OCI-LY7 (cell line): ENCODE measurements around the gene WDR37. TPM values are rescaled to one million over a fixed set of nuclear protein-coding genes. Genes with fewer than 3 reads are reported as not detected.

Source experiments
- BruUV-seq: library from RNA; stranded (reverse); fragments of 400-500 nt; replicated peaks from 2 replicates; lab custom pipeline; 2021; lab: Mats Ljungman, UMichigan
- CTCF ChIA-PET: fragments of 300-600 bp; sonication (Branson Sonifier 250); formaldehyde crosslinking; loops from one replicate; lab custom pipeline; 2022; ENCODE audit warnings: antibody characterized with exemption; ENCODE audit not compliant: unreplicated experiment; lab: Charles Lee
- POLR2A ChIA-PET: fragments of 300-600 bp; sonication (Branson Sonifier 250); formaldehyde crosslinking; loops from one replicate; lab custom pipeline; 2022; ENCODE audit warnings: antibody characterized with exemption; lab: Charles Lee
- DNase-seq: peaks from one replicate; pipeline ENCODE4 v3.0.0-alpha.2; 2015; ENCODE audit warnings: low spot score
- H2AFZ ChIP-seq: fragments of 200-600 bp; sonication (generic), shearing (Covaris generic); 2 replicates; pipeline ENCODE4 v1.6.1; 2014; ENCODE audit warnings: mild to moderate bottlenecking, antibody characterized with exemption, low read length, moderate library complexity
- H3K27ac ChIP-seq: fragments of 200-600 bp; sonication (generic); 2 replicates; pipeline ENCODE4 v1.5.1; 2014; ENCODE audit warnings: mixed run types, low read depth, mild to moderate bottlenecking, moderate library complexity, low read length, inconsistent platforms; ENCODE audit not compliant: poor library complexity, severe bottlenecking
- H3K36me3 ChIP-seq: fragments of 200-600 bp; sonication (generic); 2 replicates; pipeline ENCODE4 v1.6.1; 2014; ENCODE audit warnings: mild to moderate bottlenecking, antibody characterized with exemption, low read length, moderate library complexity, mixed read lengths; ENCODE audit not compliant: insufficient read depth
- H3K4me1 ChIP-seq: fragments of 200-600 bp; sonication (generic); 2 replicates; pipeline ENCODE4 v1.5.1; 2014; ENCODE audit warnings: mild to moderate bottlenecking, low read length; ENCODE audit not compliant: insufficient read depth, poor library complexity, severe bottlenecking
- H3K4me2 ChIP-seq: fragments of 200-600 bp; sonication (generic); 2 replicates; pipeline ENCODE4 v1.6.1; 2014; ENCODE audit warnings: mild to moderate bottlenecking, low read length
- H3K4me3 ChIP-seq: fragments of 200-600 bp; sonication (generic); 2 replicates; pipeline ENCODE4 v1.5.1; 2014; ENCODE audit warnings: mild to moderate bottlenecking, low read depth, low read length; ENCODE audit not compliant: poor library complexity, severe bottlenecking
- H3K79me2 ChIP-seq: fragments of 200-600 bp; sonication (generic); 2 replicates; pipeline ENCODE4 v1.6.1; 2016; ENCODE audit warnings: low read depth, mild to moderate bottlenecking, low read length, moderate library complexity, mixed read lengths; ENCODE audit not compliant: insufficient read depth
- H3K9me2 ChIP-seq: fragments of 200-600 bp; sonication (generic); 2 replicates; pipeline ENCODE4 v1.6.1; 2016; ENCODE audit warnings: mild to moderate bottlenecking, low read length, mixed read lengths; ENCODE audit not compliant: insufficient read depth
- H3K9me3 ChIP-seq: fragments of 200-600 bp; sonication (generic); 2 replicates; pipeline ENCODE4 v1.6.1; 2014; ENCODE audit warnings: mild to moderate bottlenecking, mixed run types, low read length, mixed read lengths
- H4K20me1 ChIP-seq: fragments of 200-600 bp; sonication (generic); 2 replicates; pipeline ENCODE4 v1.6.1; 2014; ENCODE audit warnings: mild to moderate bottlenecking, antibody characterized with exemption, low read length, moderate library complexity, mixed read lengths; ENCODE audit not compliant: insufficient read depth
- CTCF ChIP-seq: fragments of 200-600 bp; sonication (generic); conservative IDR thresholded peaks from 2 replicates; pipeline ENCODE4 v1.5.1; 2014; ENCODE audit warnings: mild to moderate bottlenecking, antibody characterized with exemption, low read length, moderate library complexity, mixed read lengths
- intact Hi-C: fragments of 100-400 bp; cut with micrococcal nuclease; formaldehyde crosslinking; loops from one replicate; pipeline ENCODE4 v1.10.0; 2022; ENCODE audit not compliant: unreplicated experiment
- total RNA-seq, 2 experiments: library from RNA; depleted of rRNA in 1 of 2; stranded (reverse); fragments of >200 nt in 1 of 2; shearing (Covaris generic) in 1 of 2; gene quantifications; 2 replicates each; pipeline ENCODE4 v1.2.3, GENCODE V29; 2014 to 2022

Gene WDR37
- total RNA-seq, 2 experiments from 2014 or later, result 9.7 to 18.9 TPM

DNA sequence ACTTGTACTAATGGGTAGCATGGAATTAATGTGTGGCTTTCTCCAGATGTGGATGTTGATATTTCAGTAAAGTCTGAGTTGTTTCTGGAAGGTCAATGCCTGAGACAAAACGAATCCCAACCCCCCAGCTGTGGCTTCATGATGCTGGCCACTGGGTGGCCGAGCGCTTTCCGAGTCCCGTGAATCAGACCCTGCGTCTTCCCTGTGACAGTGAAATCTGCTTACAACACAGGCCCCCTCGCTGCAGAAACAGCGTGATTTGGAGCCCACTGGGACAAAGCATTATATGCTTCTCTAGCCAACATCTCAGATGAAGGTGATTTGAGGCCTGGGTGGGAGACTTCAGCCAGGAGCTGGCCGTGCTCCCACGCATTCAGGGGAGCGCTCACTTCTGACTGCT is 124.7 kb downstream of the WDR37 start:
- Histone ChIP-seq H3K4me3 (no peak overlapping the region), H3K79me2 (no peaks in the 10 kb centered on the region), H3K9me2 (no peaks in the 10 kb centered on the region), H3K4me2 (no peak overlapping the region), H2AFZ (no peak overlapping the region), H3K36me3 (no peaks in the 10 kb centered on the region), H3K4me1 (no peaks in the 10 kb centered on the region), H3K9me3 (no peaks in the 10 kb centered on the region), H3K27ac (no peak overlapping the region), H4K20me1 (no peaks in the 10 kb centered on the region)
- intact Hi-C loops, result no loop called here
- POLR2A ChIA-PET, result no interaction called here
- TF ChIP-seq CTCF, result no peak
- CTCF ChIA-PET, result no interaction called here
- no peak for DNase-seq
- BruUV-seq, result no TSS peak

Other genes starting within 250 kb of the WDR37 start
- 64.8 and 68.3 TPM in 2 replicates for gene LARP4B, start 124.7 kb upstream of the WDR37 start, total RNA-seq (2014; rRNA removed; shearing (Covaris generic))
- 135 and 143 TPM in 2 replicates for gene LARP4B, start 124.7 kb upstream of the WDR37 start, total RNA-seq (2022)
- gene GTPBP4, start 68.0 kb upstream of the WDR37 start, total RNA-seq (2014; rRNA removed; shearing (Covaris generic)), result 61.0 and 82.0 TPM in 2 replicates
- gene GTPBP4, start 68.0 kb upstream of the WDR37 start, total RNA-seq (2022), result 92.9 and 108 TPM in 2 replicates
- gene IDI2, start 30.5 kb upstream of the WDR37 start, total RNA-seq (2014; rRNA removed; shearing (Covaris generic)), result not detected in 2 replicates
- not detected in 2 replicates for gene IDI2, start 30.5 kb upstream of the WDR37 start, total RNA-seq (2022)
- gene IDI1, start 7.3 kb upstream of the WDR37 start, total RNA-seq (2014; rRNA removed; shearing (Covaris generic)), result 98.2 and 112 TPM in 2 replicates
- 105 and 106 TPM in 2 replicates for gene IDI1, start 7.3 kb upstream of the WDR37 start, total RNA-seq (2022)